K562 (cell line): Measurements from ENCODE around the gene TTLL4. TPM values are rescaled to one million over a fixed set of nuclear protein-coding genes. Genes with fewer than 3 reads are reported as not detected.

Experiments used
- BHLHE40 ChIP-seq: IDR thresholded peaks from 2 replicates; pipeline ENCODE4 v1.6.1; 2011; ENCODE audit warnings: low read length, improper control_type of control experiment
- ELF1 ChIP-seq: fragments of 200-800 bp; sonication (Bioruptor generic); IDR thresholded peaks from 2 replicates; pipeline ENCODE4 v1.6.1; 2016; ENCODE audit warnings: missing genetic modification characterization, missing compliant biosample characterization
- ELF4 ChIP-seq: fragments of 450-650 bp; formaldehyde crosslinking; IDR thresholded peaks from 2 replicates; pipeline ENCODE4 v1.4.0; 2022; ENCODE audit warnings: missing genetic modification characterization
- FOXJ3 ChIP-seq: sonication (generic); formaldehyde crosslinking; IDR thresholded peaks from 2 replicates; pipeline ENCODE4 v1.4.0; 2020; ENCODE audit warnings: mild to moderate bottlenecking, missing genetic modification reagents
- GABPB1 ChIP-seq: sonication (generic); formaldehyde crosslinking; IDR thresholded peaks from 2 replicates; pipeline ENCODE4 v1.8.0; 2022; ENCODE audit warnings: mild to moderate bottlenecking, missing genetic modification reagents
- GTF3C2 ChIP-seq: IDR thresholded peaks from 3 replicates; pipeline ENCODE4 v1.6.1; 2011; ENCODE audit warnings: borderline replicate concordance, mild to moderate bottlenecking, moderate library complexity; ENCODE audit not compliant: insufficient read length; ENCODE audit errors: extremely low read depth
- ILF3 ChIP-seq: fragments of 450-650 bp; IDR thresholded peaks from 2 replicates; pipeline ENCODE4 v1.6.1; 2018; ENCODE audit warnings: antibody characterized with exemption, mild to moderate bottlenecking, moderate library complexity, borderline replicate concordance
- IRF1 ChIP-seq: sonication (generic); formaldehyde crosslinking; IDR thresholded peaks from 2 replicates; pipeline ENCODE4 v1.8.0; 2022; ENCODE audit warnings: missing genetic modification reagents, mild to moderate bottlenecking, borderline replicate concordance
- MTA1 ChIP-seq: fragments of 450-650 bp; IDR thresholded peaks from 2 replicates; pipeline ENCODE4 v1.6.1; 2017; ENCODE audit warnings: borderline replicate concordance
- NR2C1 ChIP-seq, 2 experiments: fragments of 450-650 bp; IDR thresholded peaks; 2 replicates each; pipeline ENCODE4 v1.6.1; 2017; ENCODE audit warnings: mild to moderate bottlenecking in 2 of 2, antibody characterized with exemption in 1 of 2, inconsistent platforms in 1 of 2, missing compliant biosample characterization in 1 of 2, missing genetic modification characterization in 1 of 2
- POLR2B ChIP-seq: fragments of 450-650 bp; IDR thresholded peaks from 2 replicates; pipeline ENCODE4 v1.6.1; 2018; ENCODE audit warnings: low read depth; ENCODE audit not compliant: partially characterized antibody
- SMAD2 ChIP-seq: fragments of 150-350 bp; IDR thresholded peaks from 2 replicates; pipeline ENCODE4 v1.6.1; 2014; ENCODE audit warnings: low read depth, mild to moderate bottlenecking, low read length
- TAF7 ChIP-seq: fragments of 450-650 bp; IDR thresholded peaks from 2 replicates; pipeline ENCODE4 v1.6.1; 2016; ENCODE audit warnings: missing genetic modification characterization, missing compliant biosample characterization
- ZBED1 ChIP-seq: IDR thresholded peaks from 2 replicates; pipeline ENCODE4 v1.6.1; 2014
- ZNF134 ChIP-seq: fragments of 250-450 bp; sonication (Bioruptor Pico); conservative IDR thresholded peaks from 2 replicates; pipeline ENCODE4 v1.4.0; 2020
- ZNF212 ChIP-seq: fragments of 450-650 bp; formaldehyde crosslinking; IDR thresholded peaks from 2 replicates; pipeline ENCODE4 v1.4.0; 2020; ENCODE audit warnings: mild to moderate bottlenecking
- ZNF239 ChIP-seq: fragments of 250-450 bp; sonication (Bioruptor Pico); IDR thresholded peaks from 2 replicates; pipeline ENCODE4 v1.4.0; 2020; ENCODE audit warnings: mild to moderate bottlenecking
- ZNF780A ChIP-seq: fragments of 250-450 bp; sonication (Bioruptor Pico); IDR thresholded peaks from 2 replicates; pipeline ENCODE4 v1.5.0; 2021; ENCODE audit warnings: mild to moderate bottlenecking
- polyA plus RNA-seq, 8 experiments: library from polyadenylated mRNA; depleted of rRNA in 4 of 8; stranded (reverse) in 5 of 8; unstranded in 3 of 8; fragments of >200 nt; fragmentation: Nextera tagmentation in 2 of 8; fragmentation: Illumina TruSeq in 1 of 8; extraction: Ambion mirVana in 2 of 8; extraction: Trizol in 1 of 8; gene quantifications; 2 replicates each; pipeline versions ENCODE4 v1.2.1 to v1.2.3, GENCODE V29; 2011 to 2014; ENCODE audit warnings: inconsistent platforms in 1 of 8, missing spikeins in 1 of 8
- total RNA-seq, 7 experiments: library from RNA; depleted of rRNA in 6 of 7; stranded (reverse); fragments of >200 nt in 6 of 7; fragmentation: Illumina TruSeq in 2 of 7; extraction: Trizol in 2 of 7; gene quantifications; 2 replicates each; pipeline versions ENCODE4 v1.2.1 to v1.2.3, GENCODE V29; 2011 to 2021; ENCODE audit warnings: low replicate concordance in 1 of 7
- TF ChIP-seq, protein P1 (sequence below): fragments of 250-450 bp; sonication (Bioruptor Pico); IDR thresholded peaks from 2 replicates; pipeline ENCODE4 v1.4.0; 2020; ENCODE audit warnings: mild to moderate bottlenecking, moderate library complexity
- TF ChIP-seq, protein P2 (sequence below): fragments of 450-650 bp; IDR thresholded peaks from 2 replicates; pipeline ENCODE4 v1.6.1; 2016; ENCODE audit warnings: mild to moderate bottlenecking

Gene TTLL4
- total and polyA plus RNA-seq, 9 of the 15 experiments (the other 6 are each of a cell fraction or from before 2014, with no cell fraction given): 12.6 to 67.5 (median 24.5) TPM

DNA sequence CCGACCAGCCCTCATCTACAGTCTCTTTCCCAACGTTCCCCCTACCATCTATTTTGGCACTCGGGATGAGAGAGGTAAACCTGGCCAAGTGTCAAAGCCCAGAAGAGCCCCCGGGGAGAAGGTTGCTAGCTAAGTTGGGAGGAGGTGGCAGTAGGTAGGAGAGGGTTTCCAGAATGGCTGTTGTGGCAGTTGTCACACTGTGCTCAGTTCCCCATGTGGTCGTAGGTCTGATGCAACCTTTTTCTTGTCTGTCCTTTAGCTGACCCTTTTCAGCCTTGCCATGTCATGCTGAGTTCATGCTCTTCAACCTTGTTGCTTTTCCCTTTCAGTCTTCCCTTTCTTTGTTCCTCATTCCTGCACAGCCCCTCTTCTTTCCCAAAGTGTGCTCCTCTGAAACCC, 34.5 kb downstream of the TTLL4 start (continued):
- TF ChIP-seq GTF3C2 (no peak), ELF1 (tag) (no peak), NR2C1 (IDR thresholded peaks at IDR 0.05) (peak; percentile 70; the same call in 1 of the 2 replicates), NR2C1 (tag; IDR thresholded peaks at IDR 0.05) (peak; percentile 82), ZNF780A (CRISPR knock-in tag) (no peak), ILF3 (no peak), IRF1 (CRISPR knock-in tag) (no peak), ZNF239 (no peak), ZNF134 (CRISPR knock-in tag) (no peak), ELF4 (CRISPR knock-in tag) (no peak), BHLHE40 (no peak), MTA1 (no peak), FOXJ3 (CRISPR knock-in tag) (no peak), TAF7 (tag) (no peak), ZNF212 (CRISPR knock-in tag) (no peak), POLR2B (no peak), SMAD2 (no peak), ZBED1 (no peak), GABPB1 (CRISPR knock-in tag) (no peak)
- TF ChIP-seq, protein P1, sequence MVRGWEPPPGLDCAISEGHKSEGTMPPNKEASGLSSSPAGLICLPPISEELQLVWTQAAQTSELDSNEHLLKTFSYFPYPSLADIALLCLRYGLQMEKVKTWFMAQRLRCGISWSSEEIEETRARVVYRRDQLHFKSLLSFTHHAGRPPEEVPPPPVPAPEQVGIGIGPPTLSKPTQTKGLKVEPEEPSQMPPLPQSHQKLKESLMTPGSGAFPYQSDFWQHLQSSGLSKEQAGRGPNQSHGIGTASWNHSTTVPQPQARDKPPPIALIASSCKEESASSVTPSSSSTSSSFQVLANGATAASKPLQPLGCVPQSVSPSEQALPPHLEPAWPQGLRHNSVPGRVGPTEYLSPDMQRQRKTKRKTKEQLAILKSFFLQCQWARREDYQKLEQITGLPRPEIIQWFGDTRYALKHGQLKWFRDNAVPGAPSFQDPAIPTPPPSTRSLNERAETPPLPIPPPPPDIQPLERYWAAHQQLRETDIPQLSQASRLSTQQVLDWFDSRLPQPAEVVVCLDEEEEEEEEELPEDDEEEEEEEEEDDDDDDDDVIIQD (CRISPR knock-in tag): no peak
- TF ChIP-seq, protein P2, sequence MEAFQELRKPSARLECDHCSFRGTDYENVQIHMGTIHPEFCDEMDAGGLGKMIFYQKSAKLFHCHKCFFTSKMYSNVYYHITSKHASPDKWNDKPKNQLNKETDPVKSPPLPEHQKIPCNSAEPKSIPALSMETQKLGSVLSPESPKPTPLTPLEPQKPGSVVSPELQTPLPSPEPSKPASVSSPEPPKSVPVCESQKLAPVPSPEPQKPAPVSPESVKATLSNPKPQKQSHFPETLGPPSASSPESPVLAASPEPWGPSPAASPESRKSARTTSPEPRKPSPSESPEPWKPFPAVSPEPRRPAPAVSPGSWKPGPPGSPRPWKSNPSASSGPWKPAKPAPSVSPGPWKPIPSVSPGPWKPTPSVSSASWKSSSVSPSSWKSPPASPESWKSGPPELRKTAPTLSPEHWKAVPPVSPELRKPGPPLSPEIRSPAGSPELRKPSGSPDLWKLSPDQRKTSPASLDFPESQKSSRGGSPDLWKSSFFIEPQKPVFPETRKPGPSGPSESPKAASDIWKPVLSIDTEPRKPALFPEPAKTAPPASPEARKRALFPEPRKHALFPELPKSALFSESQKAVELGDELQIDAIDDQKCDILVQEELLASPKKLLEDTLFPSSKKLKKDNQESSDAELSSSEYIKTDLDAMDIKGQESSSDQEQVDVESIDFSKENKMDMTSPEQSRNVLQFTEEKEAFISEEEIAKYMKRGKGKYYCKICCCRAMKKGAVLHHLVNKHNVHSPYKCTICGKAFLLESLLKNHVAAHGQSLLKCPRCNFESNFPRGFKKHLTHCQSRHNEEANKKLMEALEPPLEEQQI: no peak
